Measurements from ENCODE around the gene ZNF674. TPM values are rescaled to one million over a fixed set of nuclear protein-coding genes. Genes with fewer than 3 reads are reported as not detected.

Gene ZNF674
- total and polyA plus RNA-seq, 2 donors (not counting 1 experiment from before 2014, with no cell fraction given): 3.2 to 8.3 TPM

DNA sequence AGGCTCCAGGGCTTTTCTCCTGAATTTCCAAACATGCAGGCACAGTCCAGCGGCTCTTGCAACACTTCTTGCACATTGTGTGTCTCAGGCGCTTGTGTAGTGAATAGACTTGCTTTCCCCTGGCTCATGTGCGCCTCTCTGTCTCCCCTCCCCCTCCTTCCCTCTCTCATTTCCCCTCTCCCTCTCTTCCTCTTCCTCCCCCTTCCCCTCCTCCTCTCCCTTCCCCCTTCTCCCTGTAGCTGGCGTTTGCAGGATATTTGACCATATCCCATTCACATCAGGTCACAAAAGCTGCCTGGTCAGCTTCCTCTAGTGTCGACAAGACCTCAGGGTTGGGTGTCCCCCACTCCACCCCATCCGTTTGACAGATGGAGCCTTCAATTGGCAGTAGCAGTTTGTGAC, 30.8 kb upstream of the ZNF674 start:
- Histone ChIP-seq H2AFZ (ENCODE audit: low read length) (no peak overlapping the region), H3K9me3 (ENCODE audit: control insufficient read depth, insufficient read depth, low read depth, low read length) (no peaks in the 10 kb centered on the region), H3K4me2 (ENCODE audit: extremely low read depth, insufficient read depth, low read length) (peak overlapping the region; percentile 68), H3K4me3 (replicated peaks in 1 of 4; ENCODE audit: control extremely low read depth in 1 of 4, insufficient read depth in 1 of 4, low read depth in 3 of 4, low read length in 4 of 4) (peak overlapping the region; percentile 45 to 77 (median 56)), H3K27ac (ENCODE audit: insufficient read depth, low read length) (no peak overlapping the region), H4K20me1 (ENCODE audit: control insufficient read depth, extremely low read depth, insufficient read depth, low read length) (no peaks in the 10 kb centered on the region), H3K79me2 (ENCODE audit: control insufficient read depth, insufficient read depth, low read length) (peaks cover 7% of the 10 kb centered on the region), H3K27me3 (ENCODE audit: control insufficient read depth, insufficient read depth, low read length) (no peaks in the 10 kb centered on the region), H3K9ac (ENCODE audit: insufficient read depth, low read length) (no peak overlapping the region), H3K36me3 (ENCODE audit: control insufficient read depth, insufficient read depth, low read length) (no peaks in the 10 kb centered on the region), H3K4me1 (ENCODE audit: control insufficient read depth, extremely low read depth, insufficient read depth, low read length) (no peaks in the 10 kb centered on the region)
- peak; percentile 40 to 70 for DNase-seq (ENCODE audit: low read depth in 2 of 2)
- TF ChIP-seq CTCF (conservative IDR thresholded peaks at IDR 0.05 in 1 of 2, IDR thresholded peaks at IDR 0.05 in 1 of 2; ENCODE audit: low read depth in 1 of 2, low read length in 2 of 2): no peak
- no peak for TF ChIP-seq EZH2 (IDR thresholded peaks at IDR 0.05; ENCODE audit: low read length, missing control alignments)

GRCh38 chrX:46575586-46575985, 30.4 kb upstream of the ZNF674 start:
- Histone ChIP-seq H3K36me3 (ENCODE audit: control insufficient read depth, insufficient read depth, low read length) (no peaks in the 10 kb centered on the region), H3K4me3 (replicated peaks in 1 of 4; ENCODE audit: control extremely low read depth in 1 of 4, insufficient read depth in 1 of 4, low read depth in 3 of 4, low read length in 4 of 4) (peak overlapping the region; percentile 45 to 77 (median 56)), H3K9ac (ENCODE audit: insufficient read depth, low read length) (no peak overlapping the region), H3K4me1 (ENCODE audit: control insufficient read depth, extremely low read depth, insufficient read depth, low read length) (no peaks in the 10 kb centered on the region), H4K20me1 (ENCODE audit: control insufficient read depth, extremely low read depth, insufficient read depth, low read length) (no peaks in the 10 kb centered on the region), H3K4me2 (ENCODE audit: extremely low read depth, insufficient read depth, low read length) (peak overlapping the region; percentile 68), H3K27me3 (ENCODE audit: control insufficient read depth, insufficient read depth, low read length) (no peaks in the 10 kb centered on the region), H2AFZ (ENCODE audit: low read length) (no peak overlapping the region), H3K9me3 (ENCODE audit: control insufficient read depth, insufficient read depth, low read depth, low read length) (no peaks in the 10 kb centered on the region), H3K79me2 (ENCODE audit: control insufficient read depth, insufficient read depth, low read length) (peaks cover 7% of the 10 kb centered on the region), H3K27ac (ENCODE audit: insufficient read depth, low read length) (peak overlapping the region; percentile 20)
- DNase-seq (ENCODE audit: low read depth in 2 of 2): no peak
- TF ChIP-seq CTCF (conservative IDR thresholded peaks at IDR 0.05 in 1 of 2, IDR thresholded peaks at IDR 0.05 in 1 of 2; ENCODE audit: low read depth in 1 of 2, low read length in 2 of 2): no peak
- TF ChIP-seq EZH2 (IDR thresholded peaks at IDR 0.05; ENCODE audit: low read length, missing control alignments): no peak

DNA sequence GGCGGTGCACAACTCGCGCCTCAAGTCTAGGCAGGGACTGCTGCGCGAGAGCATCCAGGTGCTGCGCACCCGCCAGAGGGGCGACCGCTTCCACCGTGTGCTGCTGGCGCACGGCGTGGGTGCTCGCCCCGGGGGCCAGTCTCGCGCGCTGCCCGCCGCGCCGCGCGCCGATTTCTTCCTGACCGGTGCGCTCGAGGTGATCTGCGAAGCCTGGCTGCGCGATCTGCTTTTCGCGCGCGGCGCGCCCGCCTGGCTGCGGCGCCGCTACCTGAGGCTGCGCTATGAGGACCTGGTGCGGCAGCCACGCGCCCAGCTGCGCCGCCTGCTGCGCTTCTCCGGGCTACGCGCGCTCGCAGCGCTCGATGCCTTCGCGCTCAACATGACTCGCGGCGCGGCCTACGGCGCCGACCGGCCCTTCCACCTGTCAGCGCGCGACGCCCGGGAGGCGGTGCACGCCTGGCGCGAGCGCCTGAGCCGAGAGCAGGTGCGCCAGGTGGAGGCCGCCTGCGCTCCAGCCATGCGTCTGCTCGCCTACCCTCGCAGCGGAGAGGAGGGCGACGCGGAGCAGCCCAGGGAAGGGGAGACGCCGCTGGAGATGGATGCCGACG, 29.7 kb upstream of the ZNF674 start:
- Histone ChIP-seq H4K20me1 (ENCODE audit: control insufficient read depth, extremely low read depth, insufficient read depth, low read length) (no peaks in the 10 kb centered on the region), H3K4me3 (replicated peaks in 1 of 4; ENCODE audit: control extremely low read depth in 1 of 4, insufficient read depth in 1 of 4, low read depth in 3 of 4, low read length in 4 of 4) (peak overlapping the region; percentile 51 to 77 (median 56)), H3K27ac (ENCODE audit: insufficient read depth, low read length) (no peak overlapping the region), H3K4me1 (ENCODE audit: control insufficient read depth, extremely low read depth, insufficient read depth, low read length) (no peaks in the 10 kb centered on the region), H2AFZ (ENCODE audit: low read length) (no peak overlapping the region), H3K9ac (ENCODE audit: insufficient read depth, low read length) (peak overlapping the region; percentile 23), H3K79me2 (ENCODE audit: control insufficient read depth, insufficient read depth, low read length) (peaks cover 4% of the 10 kb centered on the region), H3K36me3 (ENCODE audit: control insufficient read depth, insufficient read depth, low read length) (no peaks in the 10 kb centered on the region), H3K9me3 (ENCODE audit: control insufficient read depth, insufficient read depth, low read depth, low read length) (no peaks in the 10 kb centered on the region), H3K27me3 (ENCODE audit: control insufficient read depth, insufficient read depth, low read length) (no peaks in the 10 kb centered on the region), H3K4me2 (ENCODE audit: extremely low read depth, insufficient read depth, low read length) (peak overlapping the region; percentile 68)
- TF ChIP-seq EZH2 (IDR thresholded peaks at IDR 0.05; ENCODE audit: low read length, missing control alignments) (no peak), CTCF (conservative IDR thresholded peaks at IDR 0.05 in 1 of 2, IDR thresholded peaks at IDR 0.05 in 1 of 2; ENCODE audit: low read depth in 1 of 2, low read length in 2 of 2) (no peak)
- DNase-seq (ENCODE audit: low read depth in 2 of 2): peak in 1 of 2 donors; percentile 35

Measured in fibroblast of lung (primary cell).